ENCODE measurements around the gene PYGO1.
"Not testable (repeated sequence)": the region's sequence is repeated elsewhere in the genome, so short reads cannot be mapped to it uniquely, and the experiment has no call there.

Gene PYGO1

DNA sequence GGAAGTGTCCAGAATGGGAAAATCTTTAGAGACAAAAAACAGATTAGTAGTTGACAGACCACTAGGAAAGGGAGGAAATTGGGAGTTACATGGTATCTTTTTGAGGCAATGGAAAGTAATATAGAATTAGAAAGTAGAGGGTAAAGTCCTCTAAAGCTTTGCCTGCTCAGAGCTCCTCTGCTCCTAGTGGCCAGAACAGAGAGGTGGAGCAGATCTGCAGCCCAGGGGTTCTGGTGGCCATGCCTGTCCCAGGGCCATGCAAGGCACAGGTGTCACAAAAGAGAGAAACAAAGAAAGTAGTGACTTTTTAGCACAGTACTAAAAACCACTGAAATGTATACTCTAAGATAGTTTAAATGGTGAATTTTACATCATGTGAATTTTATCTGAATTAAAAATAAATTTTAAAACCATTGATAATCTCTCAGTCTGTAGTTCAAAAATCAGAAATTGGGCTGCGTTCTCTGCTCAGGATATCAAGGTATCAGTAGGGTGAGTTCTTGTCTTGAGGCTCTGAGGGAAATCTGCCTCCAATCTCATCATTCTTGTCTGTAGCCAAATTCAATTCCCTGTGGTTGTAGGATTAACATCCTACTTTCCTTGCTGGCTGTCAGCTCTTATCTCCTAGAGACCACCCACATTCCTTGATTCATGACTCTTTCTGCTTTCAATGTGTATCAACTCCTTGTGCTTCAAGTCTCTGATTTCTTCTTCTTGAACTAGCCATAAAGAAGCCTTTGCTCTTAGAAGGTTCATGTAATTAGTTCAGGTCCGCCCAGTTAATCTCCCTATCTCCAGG is 23.6 kb downstream of the PYGO1 start:
- no peak for DNase-seq

DNA sequence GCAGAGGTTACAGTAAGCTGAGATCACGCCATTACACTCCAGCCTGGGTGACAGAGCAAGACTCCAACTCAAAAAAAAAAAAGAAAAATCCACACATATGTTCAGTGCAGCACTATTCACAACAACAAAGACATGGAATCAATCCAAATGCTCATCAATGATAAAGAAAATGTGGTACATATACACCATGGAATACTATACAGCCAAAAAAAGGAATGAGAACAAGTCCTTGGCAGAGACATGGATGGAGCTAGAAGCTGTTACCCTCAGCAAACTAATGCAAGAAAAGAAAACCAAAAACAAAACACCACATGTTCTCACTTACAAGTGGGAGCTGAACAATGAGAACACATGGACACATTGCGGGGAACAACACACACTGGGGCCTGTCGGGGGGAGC is 25.5 kb downstream of the PYGO1 start:
- DNase-seq = no peak

DNA sequence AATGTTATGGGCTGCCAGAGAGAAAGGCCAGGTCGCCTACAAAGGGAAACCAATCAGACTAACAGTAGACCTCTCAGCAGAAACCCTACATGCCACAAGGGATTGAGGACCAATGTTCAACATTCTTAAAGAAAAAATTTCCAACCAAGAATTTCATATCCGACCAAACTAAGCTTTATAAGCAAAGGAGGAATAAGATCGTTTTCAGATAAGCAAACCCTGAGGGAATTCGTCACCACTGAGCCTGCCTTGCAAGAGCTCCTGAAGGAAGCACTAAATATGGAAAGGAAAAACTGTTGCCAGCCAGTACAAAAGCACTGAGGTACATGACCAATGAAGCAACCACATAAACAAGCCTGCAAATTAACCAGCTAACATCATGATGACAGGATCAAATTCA is 33.1 kb downstream of the PYGO1 start:
- no peak for DNase-seq

DNA sequence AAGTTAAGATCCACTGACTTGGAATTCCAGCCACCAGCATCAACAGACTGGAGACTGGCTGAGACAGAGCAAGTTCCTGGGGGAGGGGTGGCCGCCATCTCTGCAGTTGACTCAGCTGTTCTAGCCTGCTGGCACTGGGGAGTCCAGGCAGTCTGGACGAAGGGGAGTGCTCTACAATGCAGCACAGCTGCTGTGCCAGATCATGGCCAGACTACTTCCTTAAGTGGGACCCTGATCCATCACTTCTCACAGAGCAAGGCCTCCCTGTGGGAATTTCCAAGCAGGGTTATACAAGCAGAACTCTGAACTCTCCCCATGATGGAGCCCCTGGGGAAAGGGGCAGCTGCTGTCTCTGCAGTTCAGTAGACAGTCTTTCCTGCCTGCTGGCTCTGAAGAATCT is 35.2 kb downstream of the PYGO1 start:
- DNase-seq = no peak

DNA sequence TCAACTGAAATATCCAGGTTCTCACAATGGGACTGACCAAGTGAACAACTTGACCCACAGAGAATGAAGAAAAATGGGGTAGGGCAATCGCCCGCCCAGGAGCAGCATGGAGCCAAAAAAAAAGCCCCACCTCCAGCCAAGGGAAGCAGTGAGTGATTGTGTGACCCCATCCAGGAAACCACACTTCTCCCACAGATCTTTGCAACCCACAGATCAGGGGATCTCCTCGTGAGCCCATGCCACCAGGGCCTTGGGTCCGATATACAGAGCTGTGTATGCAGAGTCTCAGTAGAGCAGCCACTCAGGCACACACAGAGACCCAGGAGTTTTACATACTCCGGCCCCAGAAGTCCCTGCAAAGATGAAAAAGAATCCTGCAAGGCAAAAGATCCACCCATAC is 35.7 kb downstream of the PYGO1 start:
- no peak for DNase-seq

DNA sequence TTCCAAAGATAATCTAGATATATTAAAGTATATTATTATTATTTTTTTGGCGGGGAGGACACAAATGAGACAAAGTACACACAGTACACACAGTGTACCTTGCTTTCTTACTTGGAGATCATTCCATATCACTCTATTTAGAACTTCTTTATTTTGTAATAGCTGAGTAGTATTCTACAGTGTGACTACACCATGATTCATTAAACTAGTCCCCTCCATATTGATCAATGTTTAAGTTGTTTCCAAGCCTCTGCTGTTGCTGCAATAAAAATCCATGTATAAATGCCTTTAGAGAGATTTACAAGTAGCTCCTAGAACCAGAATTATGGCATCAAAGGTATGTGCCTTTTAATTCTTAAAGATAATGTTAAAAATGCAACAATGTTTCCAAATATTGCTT is 38.8 kb downstream of the PYGO1 start:
- DNase-seq = no peak

DNA sequence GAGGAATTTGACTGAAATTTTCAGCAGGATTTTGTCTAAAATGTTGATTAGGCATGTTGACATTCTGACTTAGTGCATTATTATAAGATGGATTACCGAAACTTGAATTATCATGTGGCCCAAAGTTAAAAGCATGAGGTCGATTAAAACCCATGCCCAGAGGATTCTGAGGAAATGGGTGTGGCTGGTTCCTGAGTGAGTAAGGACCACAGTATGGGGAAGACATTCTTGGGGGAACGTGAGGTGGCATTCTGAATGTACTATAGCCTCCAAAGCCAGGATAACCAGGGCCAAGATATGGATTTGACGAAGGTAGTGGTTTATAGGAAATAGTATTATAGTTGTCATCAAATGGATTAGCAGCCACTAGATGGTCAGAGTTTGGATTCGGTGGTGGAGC is 41.4 kb downstream of the PYGO1 start:
- DNase-seq = no peak

DNA sequence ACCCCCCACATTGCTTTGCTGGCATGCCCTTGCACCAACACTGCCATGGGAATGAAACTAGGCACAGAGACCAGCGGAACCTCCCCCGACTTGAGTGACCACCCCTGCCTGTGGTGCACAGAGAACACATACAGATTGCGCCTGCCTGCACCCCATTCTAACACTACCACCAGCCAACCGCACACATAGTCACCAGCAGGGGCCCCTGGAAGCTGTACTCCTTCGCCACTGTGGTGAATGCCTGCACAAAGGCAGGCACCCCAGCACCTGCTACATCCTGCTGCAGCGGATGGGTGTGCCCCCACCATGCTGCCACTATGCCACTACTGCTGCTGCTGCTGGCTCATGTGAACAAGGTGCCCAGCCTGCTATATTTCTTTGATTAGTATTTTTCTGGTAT is 52.7 kb downstream of the PYGO1 start:
- DNase-seq = no peak

DNA sequence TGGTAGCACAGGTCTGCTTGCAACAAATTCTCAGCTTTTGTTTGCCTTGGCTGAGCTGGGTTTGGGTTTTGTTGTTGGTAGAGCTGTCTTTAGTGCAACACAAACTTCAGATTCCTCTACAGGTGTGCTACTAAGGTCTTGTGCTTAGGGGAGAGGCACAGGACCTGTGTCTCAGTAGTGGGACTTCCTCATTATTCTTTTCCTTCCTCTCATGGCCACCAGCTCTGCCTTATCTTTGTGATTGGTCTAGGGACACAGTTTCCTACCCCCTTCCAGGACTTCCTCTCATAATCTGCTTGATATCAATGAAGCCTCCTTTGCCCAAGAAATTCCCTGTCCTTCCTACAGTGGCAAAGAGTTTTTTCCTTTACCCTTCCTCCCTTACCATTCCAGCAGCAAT is 55.2 kb downstream of the PYGO1 start:
- DNase-seq = no peak

DNA sequence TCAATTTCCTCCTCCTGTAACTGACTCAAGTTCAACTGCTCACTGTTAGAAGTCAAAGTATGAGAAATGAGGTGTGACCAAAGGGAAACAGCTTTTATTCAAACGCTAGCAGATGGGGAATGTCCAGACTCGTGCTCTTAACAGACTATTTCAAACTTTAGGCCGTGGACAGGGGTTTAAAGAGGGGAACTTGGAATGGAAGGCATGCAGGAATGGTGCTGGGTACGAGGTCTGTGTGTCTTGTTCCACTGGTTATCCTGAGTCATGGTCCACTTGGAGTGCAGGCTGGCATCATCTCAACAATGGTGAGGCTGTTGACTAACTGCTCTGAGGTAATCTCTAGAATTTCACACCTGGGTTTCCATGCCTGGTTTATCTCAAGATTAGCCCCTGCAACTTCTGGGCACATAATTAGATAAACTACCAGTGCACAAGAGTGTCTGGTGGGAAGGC is 57.3 kb downstream of the PYGO1 start:
- DNase-seq = no peak

DNA sequence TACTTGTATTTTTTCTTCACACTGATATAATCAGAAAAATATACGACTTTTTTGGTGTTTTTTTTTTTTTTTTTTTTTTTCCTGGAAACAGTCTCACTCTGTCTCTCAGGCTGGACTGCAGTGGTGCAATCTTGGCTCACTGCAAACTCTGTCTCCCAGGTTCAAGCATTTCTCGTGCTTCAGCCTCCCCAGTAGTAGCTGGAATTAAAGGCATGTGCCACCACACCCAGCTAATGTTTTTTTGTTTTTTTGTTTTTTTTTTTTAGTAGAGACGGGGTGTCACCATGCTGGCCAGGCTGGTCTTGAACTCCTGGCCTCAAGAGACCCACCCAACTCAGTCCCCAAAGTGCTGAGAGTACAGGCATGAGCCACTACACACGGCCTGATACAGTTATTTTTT is 59.3 kb downstream of the PYGO1 start:
- DNase-seq = no peak

DNA sequence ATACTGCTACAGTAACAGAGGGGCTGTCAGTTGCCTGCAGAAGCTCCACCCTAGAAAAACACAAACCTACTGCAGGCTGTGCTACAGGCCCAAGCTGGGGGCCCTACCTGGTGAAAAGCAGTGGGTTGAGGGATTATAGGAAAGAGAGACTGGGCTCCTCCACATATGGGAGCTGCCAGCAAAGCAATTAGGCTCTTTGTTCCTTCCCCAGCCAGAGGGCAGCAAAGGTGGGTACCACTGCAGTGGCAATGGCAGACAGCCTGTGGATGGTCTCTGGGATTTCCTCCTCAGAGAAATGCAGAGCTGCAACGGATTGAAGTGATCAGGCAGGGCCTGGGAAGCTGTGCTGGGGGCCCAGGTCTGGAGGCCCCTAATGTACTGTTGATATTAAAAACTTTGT is 61.0 kb downstream of the PYGO1 start:
- no peak for DNase-seq

DNA sequence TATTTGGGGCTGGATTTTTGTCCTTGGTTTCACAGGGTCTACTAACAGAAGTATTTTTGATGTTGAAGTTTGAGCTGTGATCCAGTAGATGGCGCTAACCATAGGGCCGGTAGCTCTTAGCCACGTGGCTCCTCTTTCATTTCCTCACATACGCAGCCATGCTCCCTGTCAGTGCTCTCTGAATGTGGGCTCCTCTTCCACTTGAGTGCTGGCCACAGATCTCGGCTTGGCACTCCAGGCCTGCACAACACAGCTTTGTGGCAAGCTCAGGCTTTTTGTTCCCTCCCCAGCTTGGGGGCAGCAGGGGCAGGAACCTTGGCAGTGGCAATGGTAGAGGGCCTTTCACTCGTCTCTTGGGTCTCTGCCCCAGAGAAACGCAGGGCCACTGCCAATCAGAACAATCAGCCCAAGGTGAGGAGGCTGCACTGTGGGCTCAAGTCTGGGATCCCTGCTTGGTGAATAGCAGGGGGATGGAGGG is 61.5 kb downstream of the PYGO1 start:
- no peak for DNase-seq

DNA sequence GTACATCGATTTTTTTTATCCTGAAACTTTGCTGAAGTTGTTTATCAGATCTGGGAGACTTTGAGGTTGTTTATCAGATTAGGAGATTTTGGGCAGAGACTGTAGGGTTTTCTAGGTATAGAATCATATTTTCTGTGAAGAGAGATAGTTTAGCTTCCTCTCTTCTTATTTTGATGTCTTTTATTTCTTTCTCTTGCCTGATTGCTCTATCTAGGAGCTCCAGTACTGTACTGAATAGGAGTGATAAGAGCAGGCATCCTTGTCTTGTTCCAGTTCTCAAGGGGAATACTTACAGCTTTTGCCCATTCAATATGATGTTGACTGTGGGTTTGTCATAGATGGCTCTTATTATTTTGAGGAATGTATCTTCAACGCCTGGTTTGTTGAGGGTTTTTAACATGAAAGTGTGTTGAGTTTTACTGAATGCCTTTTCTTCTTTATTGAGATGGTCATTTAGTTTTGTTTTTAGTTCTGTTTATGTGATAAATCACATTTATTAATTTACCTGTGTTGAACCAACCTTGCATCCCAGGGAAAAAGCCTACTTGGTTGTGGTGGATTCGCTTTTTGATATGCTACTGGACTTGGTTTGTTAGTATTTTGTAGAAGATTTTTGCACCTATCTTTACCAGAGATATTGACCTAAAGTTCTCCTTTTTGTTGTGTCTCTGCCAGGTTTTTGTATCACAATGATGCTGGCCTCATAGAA is 65.2 kb downstream of the PYGO1 start:
- no peak for DNase-seq

DNA sequence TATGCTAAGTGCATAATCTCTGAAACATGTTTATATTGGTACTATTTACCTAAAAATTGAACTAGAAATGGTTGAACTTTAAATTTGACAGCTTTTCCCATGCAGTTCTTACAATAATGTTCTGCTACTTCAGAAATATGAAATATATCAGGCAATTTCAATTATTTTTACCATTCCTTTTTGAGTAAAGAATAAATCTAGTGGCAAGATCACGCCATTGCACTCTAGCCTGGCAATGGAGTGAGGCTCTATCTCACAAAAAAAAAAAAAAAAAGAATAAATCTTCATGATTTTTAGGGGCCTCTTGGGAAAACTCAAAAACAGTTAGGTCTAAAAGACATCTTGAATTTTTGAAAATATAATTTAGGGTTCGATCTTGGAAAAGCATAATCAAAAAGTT is 69.5 kb downstream of the PYGO1 start:
- no peak for DNase-seq

DNA sequence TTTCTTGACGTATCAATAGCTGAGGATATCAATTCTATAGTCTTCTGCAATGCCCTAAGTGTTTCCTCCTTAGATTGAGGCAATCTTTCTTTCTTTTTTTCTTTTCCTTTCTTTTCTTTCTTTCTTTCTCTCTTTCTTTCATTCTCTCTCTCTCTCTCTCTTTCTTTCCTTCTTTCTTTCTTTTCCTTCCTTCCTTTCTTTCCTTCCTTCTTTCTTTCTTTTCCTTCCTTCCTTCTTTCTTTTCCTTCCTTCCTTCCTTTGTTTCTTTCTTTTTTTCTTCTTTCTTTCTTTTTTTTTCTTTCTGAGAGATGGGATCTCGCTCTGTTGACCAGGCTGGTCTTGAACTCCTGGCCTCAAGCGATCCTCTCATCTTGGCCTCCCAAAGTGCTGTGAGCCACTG is 70.1 kb downstream of the PYGO1 start:
- DNase-seq = no peak

DNA sequence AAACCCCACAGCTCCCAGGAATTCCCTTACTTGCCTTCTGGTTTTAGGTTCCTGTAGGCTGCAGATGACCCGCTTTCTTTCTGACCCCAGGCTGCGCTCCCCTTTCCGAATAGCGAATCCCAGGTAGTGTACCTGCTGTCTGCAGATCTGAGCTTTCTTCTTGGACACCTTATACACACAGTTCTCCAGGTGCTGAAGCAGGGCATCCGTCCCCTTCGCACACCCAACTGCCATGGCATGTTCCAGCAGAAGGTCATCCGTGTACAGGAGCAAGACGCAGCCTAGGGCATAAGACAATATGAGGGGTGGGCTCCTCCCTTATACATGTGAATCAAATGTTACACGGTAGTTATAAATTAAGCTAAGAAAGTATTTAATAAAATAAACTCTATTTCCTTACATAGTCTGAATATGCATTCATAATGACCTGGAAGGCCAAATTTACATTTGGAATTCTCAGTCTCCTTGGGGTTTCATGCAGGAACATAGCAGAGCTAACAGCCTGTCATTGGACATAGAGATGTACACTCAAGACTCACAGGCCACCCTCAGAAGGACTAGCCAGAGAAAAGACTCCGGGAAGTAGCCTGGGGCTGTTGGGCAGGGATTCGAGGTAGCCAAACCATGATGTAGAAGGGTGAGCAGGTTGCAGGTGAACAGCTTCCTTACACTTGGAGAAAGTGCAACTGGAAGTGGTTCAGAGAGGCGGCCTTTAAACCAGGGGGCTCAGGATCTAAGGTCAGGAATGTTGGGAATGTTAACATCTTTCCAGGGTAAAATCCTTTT is 72.0 kb downstream of the PYGO1 start:
- no peak for DNase-seq

DNA sequence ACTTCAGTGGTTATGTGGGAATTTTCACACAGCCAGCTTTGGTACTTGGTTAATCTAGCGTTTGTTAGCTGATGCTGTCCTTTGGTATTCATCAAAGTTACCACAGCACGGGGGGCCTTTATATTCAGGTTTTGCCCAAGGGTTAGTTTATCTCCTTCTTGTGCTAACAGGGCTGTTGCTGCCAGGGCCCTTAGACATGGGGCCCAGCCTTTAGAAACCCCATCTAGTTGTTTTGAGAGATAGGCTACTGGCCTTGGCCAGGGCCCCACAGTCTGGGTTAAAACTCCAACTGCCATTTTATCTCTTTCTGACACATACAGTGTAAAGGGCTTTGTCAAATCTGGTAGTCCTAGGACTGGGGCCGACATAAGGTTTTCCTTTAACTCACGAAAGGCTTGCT is 72.7 kb downstream of the PYGO1 start:
- DNase-seq = no peak

DNA sequence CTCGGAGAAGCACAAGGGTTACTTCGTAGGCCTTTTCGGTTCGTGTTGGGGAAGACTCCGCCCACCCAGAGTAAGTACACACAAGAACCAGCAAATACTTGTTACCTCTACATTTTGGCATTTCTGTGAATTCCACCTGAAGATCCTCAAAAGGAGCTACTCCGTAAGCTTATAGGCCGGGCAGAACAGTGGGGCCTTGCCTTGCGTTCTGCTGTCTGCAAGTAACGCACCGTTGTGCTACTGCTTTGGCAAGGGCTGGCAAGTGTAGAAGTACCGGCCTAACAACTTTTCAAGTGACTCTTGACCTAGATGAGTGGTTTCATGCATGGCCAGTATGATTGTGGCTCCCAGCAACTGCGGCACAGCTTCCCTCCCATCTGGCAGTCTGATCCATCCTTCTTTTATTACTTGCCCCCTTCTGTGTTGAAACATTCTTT is 73.7 kb downstream of the PYGO1 start:
- no peak for DNase-seq

DNA sequence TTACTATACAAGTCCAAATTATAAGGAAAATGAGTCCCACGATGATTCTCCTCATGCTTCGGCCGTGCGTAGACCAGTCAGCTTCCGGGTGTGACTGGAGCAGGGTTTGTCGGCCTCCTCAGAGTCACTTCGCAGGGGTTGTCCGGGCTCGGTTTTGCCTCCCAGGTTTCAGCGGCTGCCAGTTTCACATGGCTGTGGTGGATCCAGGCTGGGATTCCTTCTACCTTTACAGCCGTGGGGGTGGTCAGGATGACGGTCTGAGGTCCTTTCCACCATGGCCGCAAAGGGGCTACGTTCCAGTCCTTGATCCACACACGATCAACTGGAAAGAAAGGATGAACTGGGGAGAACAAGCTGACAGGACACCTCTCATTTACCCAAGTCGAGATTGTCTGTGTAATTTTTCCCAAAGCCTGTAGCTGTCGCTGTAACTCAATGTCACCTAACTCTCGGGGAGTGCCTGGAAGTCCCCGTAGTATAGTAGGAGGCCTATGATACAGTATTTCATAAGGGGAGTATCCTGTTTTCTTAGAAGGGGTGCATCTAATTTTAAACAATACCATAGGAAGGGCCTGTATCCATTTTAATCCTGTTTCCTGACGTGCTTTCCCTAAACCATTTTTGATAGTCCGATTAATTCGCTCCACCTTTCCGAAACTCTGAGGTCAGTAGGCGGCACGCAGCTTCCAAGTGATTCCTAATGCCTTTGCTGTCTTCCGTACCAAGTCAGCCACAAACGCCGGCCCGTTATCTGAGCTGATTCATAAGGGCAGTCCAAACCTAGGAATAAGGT is 74.3 kb downstream of the PYGO1 start:
- DNase-seq = not testable (repeated sequence)

DNA sequence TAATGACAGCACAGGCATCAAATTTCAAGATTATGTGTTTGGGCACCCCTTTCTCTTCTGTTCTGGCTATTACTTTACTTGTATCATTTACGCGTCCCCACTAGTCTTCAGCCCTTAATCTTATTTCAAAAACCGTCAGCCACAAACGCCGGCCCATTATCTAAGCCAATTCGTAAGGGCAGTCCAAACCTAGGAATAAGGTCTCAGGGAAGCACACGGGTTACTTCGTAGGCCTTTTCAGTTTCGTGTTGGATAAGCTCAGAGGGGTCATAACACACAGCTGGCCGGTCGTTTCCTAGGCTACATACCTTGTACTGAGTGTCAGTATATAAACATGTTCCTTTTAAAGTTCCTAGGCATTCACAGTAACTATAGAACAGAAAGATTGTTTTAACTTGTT is 75.0 kb downstream of the PYGO1 start:
- DNase-seq = no peak

DNA sequence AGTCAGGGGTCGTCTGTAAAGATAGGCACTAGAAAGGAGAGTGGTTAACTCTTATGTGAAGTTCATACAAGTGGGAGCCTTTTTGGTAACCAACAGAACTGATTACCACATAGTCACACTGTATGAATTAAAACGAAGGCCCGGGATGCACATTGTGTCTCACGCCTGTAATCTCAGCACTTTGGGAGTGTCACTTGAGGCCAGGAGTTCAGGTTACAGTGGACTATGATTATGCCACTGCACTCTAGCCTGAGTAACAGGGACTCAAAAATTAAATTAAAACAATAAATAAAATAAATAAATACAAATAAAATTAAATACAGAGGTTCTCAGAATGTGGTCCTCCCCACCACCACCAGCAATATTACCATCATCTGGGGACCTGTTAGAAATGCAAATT is 80.6 kb downstream of the PYGO1 start:
- DNase-seq = no peak

DNA sequence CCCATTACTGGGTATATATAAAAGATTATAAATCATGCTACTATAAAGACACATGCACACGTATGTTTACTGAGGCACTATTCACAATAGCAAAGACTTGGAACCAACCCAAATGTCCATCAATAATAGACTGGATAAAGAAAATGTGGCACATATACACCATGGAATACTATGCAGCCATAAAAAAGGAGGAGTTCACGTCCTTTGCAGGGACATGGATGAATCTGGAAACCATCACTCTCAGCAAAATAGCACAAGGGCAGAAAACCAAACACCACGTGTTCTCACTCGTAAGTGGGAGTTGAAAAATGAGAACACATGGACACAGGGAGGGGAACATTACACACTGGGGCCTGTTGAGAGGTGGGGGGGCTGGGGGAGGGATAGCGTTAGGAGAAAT is 82.7 kb downstream of the PYGO1 start:
- DNase-seq = not testable (repeated sequence)

Measured in NK-92 treated with Interleukin-12 subunit alpha and Interleukin-12 subunit beta, amount 100 ng/mL, for 24 hours (cell line).